OCI-LY1 (cell line): ENCODE results near the gene ACTL8.

ENCODE experiments used
- EZH2 ChIP-seq: fragments of 200-600 bp; sonication (generic), shearing (Covaris generic); IDR thresholded peaks from 2 replicates; pipeline ENCODE4 v1.8.0; 2017; ENCODE audit warnings: borderline replicate concordance, mixed run types, mild to moderate bottlenecking, antibody characterized with exemption, low read length, moderate library complexity, mixed read lengths
- TF ChIP-seq, protein P1 (sequence below): fragments of 200-600 bp; sonication (generic), shearing (Covaris generic); IDR thresholded peaks from 2 replicates; pipeline ENCODE4 v1.5.1; 2017; ENCODE audit warnings: mild to moderate bottlenecking, antibody characterized with exemption, low read length, moderate library complexity, mixed read lengths

DNA sequence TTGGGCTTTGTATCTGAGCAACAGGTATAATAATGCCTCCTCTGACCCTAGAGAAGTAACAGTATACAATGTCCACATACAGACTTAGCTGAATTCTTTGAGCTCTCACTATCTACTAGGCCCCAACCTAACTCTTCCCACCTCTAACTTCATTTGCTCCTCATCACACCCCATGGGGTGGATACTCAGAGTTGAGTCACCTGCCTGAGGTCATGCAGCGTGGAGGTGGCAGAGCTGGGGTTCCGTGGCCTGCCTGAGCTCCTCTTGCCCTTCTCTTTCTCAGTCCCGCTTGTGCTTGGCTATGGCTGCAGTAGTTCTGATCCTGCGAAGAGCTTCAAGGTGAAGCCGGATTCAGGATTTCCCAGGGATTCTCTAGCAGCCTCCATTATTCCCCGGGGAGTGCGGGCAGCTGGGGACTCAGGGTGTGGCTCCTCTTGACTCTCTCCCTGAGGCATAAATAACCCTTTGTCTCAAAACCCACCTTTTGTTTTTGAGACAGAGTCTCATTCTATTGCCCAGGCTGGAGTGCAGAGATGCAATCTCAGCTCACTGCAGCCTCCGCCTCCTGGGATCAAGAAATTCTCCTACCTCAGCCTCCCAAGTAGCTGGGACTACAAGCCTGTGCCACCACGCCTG, 29.9 kb upstream of the ACTL8 start:
- TF ChIP-seq, protein P1, sequence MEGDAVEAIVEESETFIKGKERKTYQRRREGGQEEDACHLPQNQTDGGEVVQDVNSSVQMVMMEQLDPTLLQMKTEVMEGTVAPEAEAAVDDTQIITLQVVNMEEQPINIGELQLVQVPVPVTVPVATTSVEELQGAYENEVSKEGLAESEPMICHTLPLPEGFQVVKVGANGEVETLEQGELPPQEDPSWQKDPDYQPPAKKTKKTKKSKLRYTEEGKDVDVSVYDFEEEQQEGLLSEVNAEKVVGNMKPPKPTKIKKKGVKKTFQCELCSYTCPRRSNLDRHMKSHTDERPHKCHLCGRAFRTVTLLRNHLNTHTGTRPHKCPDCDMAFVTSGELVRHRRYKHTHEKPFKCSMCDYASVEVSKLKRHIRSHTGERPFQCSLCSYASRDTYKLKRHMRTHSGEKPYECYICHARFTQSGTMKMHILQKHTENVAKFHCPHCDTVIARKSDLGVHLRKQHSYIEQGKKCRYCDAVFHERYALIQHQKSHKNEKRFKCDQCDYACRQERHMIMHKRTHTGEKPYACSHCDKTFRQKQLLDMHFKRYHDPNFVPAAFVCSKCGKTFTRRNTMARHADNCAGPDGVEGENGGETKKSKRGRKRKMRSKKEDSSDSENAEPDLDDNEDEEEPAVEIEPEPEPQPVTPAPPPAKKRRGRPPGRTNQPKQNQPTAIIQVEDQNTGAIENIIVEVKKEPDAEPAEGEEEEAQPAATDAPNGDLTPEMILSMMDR = no peak
- no peak for TF ChIP-seq EZH2
